A673 (cell line): Measurements from ENCODE around the gene OBP2A. TPM values are rescaled to one million over a fixed set of nuclear protein-coding genes. Genes with fewer than 3 reads are reported as not detected.

Experiments used
- BruUV-seq: library from RNA; stranded (reverse); fragments of 400-500 nt; replicated peaks from 2 replicates; lab custom pipeline; 2021; lab: Mats Ljungman, UMichigan
- CTCF ChIA-PET: fragments of 300-600 bp; sonication (Branson Sonifier 250); formaldehyde crosslinking; loops from one replicate; lab custom pipeline; 2022; ENCODE audit warnings: antibody characterized with exemption; lab: Charles Lee
- POLR2A ChIA-PET: fragments of 300-600 bp; sonication (Branson Sonifier 250); formaldehyde crosslinking; loops from one replicate; lab custom pipeline; 2022; ENCODE audit warnings: antibody characterized with exemption; ENCODE audit not compliant: low non-redundant PET; lab: Charles Lee
- DNase-seq: peaks from one replicate; pipeline ENCODE4 v3.0.0-alpha.2; 2015; ENCODE audit warnings: low spot score
- H3K27ac ChIP-seq: fragments of 200-600 bp; sonication (generic); 2 replicates; pipeline ENCODE4 v1.5.1; 2016; ENCODE audit warnings: mixed run types, low read depth, mild to moderate bottlenecking, mixed read lengths, antibody characterized with exemption, low read length; ENCODE audit not compliant: poor library complexity, severe bottlenecking
- H3K27me3 ChIP-seq: fragments of 200-600 bp; sonication (generic); replicated peaks from 2 replicates; pipeline ENCODE4 v1.6.1; 2017; ENCODE audit warnings: mixed run types, low read depth, mild to moderate bottlenecking, mixed read lengths, antibody characterized with exemption, low read length; ENCODE audit not compliant: insufficient read depth, poor library complexity
- H3K36me3 ChIP-seq: fragments of 200-600 bp; sonication (generic); 2 replicates; pipeline ENCODE4 v1.6.1; 2016; ENCODE audit warnings: mixed run types, mild to moderate bottlenecking, mixed read lengths, antibody characterized with exemption, low read length; ENCODE audit not compliant: insufficient read depth, poor library complexity, severe bottlenecking
- H3K4me1 ChIP-seq: fragments of 200-600 bp; sonication (generic); 2 replicates; pipeline ENCODE4 v1.6.1; 2017; ENCODE audit warnings: mixed run types, mild to moderate bottlenecking, mixed read lengths, antibody characterized with exemption, low read length; ENCODE audit not compliant: insufficient read depth, poor library complexity, severe bottlenecking
- H3K4me3 ChIP-seq: fragments of 200-600 bp; sonication (generic); 2 replicates; pipeline ENCODE4 v1.5.1; 2016; ENCODE audit warnings: low read depth, mixed run types, mild to moderate bottlenecking, mixed read lengths, low read length; ENCODE audit not compliant: poor library complexity, severe bottlenecking
- H3K9me3 ChIP-seq: fragments of 200-600 bp; sonication (generic); 2 replicates; pipeline ENCODE4 v1.6.1; 2016; ENCODE audit warnings: mixed run types, low read depth, mild to moderate bottlenecking, mixed read lengths, antibody characterized with exemption, low read length; ENCODE audit not compliant: poor library complexity, severe bottlenecking
- CTCF ChIP-seq: fragments of 300-800, 200-600 bp; sonication (generic); conservative IDR thresholded peaks from 2 replicates; pipeline ENCODE4 v1.5.1; 2017; ENCODE audit warnings: low read depth, mild to moderate bottlenecking, antibody characterized with exemption, low read length, moderate library complexity, mixed read lengths
- EZH2 ChIP-seq: fragments of 200-600 bp; sonication (generic); IDR thresholded peaks from 2 replicates; pipeline ENCODE4 v1.6.1; 2017; ENCODE audit warnings: borderline replicate concordance, low read depth, mild to moderate bottlenecking, mixed read lengths, antibody characterized with exemption, low read length; ENCODE audit not compliant: poor library complexity, severe bottlenecking
- intact Hi-C: fragments of 100-400 bp; cut with micrococcal nuclease; formaldehyde crosslinking; loops from one replicate; pipeline ENCODE4 v1.10.0; 2022; ENCODE audit not compliant: unreplicated experiment
- total RNA-seq: library from RNA; stranded (reverse); gene quantifications from 2 replicates; pipeline ENCODE4 v1.2.3, GENCODE V29; 2021

OBP2A gene
- total RNA-seq, 1 experiment from 2014 or later = not detected

- no peak for TF ChIP-seq CTCF
- TF ChIP-seq EZH2 = no peak
- H3K27ac ChIP-seq = no peak overlapping the region
Measured at GRCh38 chr9:135523521-135524129, 22.3 kb upstream of the OBP2A start.

GRCh38 chr9:135524130-135524861, 21.6 kb upstream of the OBP2A start:
- CTCF ChIA-PET = no interaction called here
- H3K4me1 ChIP-seq = no peaks in the 10 kb centered on the region
- DNase-seq = no peak
- H3K4me3 ChIP-seq = no peak overlapping the region
- no TSS peak for BruUV-seq
- no peaks in the 10 kb centered on the region for H3K36me3 ChIP-seq
- POLR2A ChIA-PET = no interaction called here
- TF ChIP-seq CTCF (no peak), EZH2 (no peak)
- H3K27ac ChIP-seq = no peak overlapping the region
- no peaks in the 10 kb centered on the region for H3K27me3 ChIP-seq
- H3K9me3 ChIP-seq = no peaks in the 10 kb centered on the region
- intact Hi-C loops = no loop called here

More at GRCh38 chr9:135523521-135524129, 22.3 kb upstream of the OBP2A start:
- Histone ChIP-seq H3K9me3 (no peaks in the 10 kb centered on the region), H3K27me3 (no peaks in the 10 kb centered on the region), H3K36me3 (no peaks in the 10 kb centered on the region), H3K4me1 (no peaks in the 10 kb centered on the region), H3K4me3 (no peak overlapping the region)
- intact Hi-C loops = no loop called here
- no TSS peak for BruUV-seq
- POLR2A ChIA-PET = no interaction called here
- DNase-seq = no peak
- CTCF ChIA-PET = no interaction called here

GRCh38 chr9:135525241-135526088, 20.5 kb upstream of the OBP2A start:
- Histone ChIP-seq H3K27me3 (no peaks in the 10 kb centered on the region), H3K4me3 (no peak overlapping the region), H3K9me3 (no peaks in the 10 kb centered on the region), H3K4me1 (no peaks in the 10 kb centered on the region), H3K36me3 (no peaks in the 10 kb centered on the region), H3K27ac (no peak overlapping the region)
- TF ChIP-seq EZH2 (no peak), CTCF (no peak)
- no peak for DNase-seq
- POLR2A ChIA-PET = no interaction called here
- intact Hi-C loops = no loop called here
- CTCF ChIA-PET = no interaction called here
- no TSS peak for BruUV-seq
